GM18519 (cell line): ENCODE results near the gene PLD2.
"Not testable (repeated sequence)": the region's sequence is repeated elsewhere in the genome, so short reads cannot be mapped to it uniquely, and the experiment has no call there.

Experiments used
- ATAC-seq: cut with Tn5 transposase; IDR thresholded peaks from one replicate; pipeline ENCODE4 v1.9.1; 2021; ENCODE audit warnings: mild to moderate bottlenecking, moderate library complexity; ENCODE audit not compliant: unreplicated experiment, low FRiP score

The PLD2 gene

GRCh38 chr17:4789951-4790704, 16.8 kb upstream of the PLD2 start:
- no peak for ATAC-seq

GRCh38 chr17:4790705-4791088, 16.3 kb upstream of the PLD2 start:
- ATAC-seq = no peak

- no peak for ATAC-seq
Observed at GRCh38 chr17:4795168-4795567, 11.8 kb upstream of the PLD2 start.

GRCh38 chr17:4796552-4796920, 10.4 kb upstream of the PLD2 start:
- no peak for ATAC-seq

- no peak for ATAC-seq
Observed at GRCh38 chr17:4800462-4801196, 6.3 kb upstream of the PLD2 start.

- no peak for ATAC-seq
Observed at GRCh38 chr17:4802228-4802627, 4.7 kb upstream of the PLD2 start, which contains the start of gene C17orf114. Gene C17orf114 (minus strand): TSS chr17:4802328.

DNA sequence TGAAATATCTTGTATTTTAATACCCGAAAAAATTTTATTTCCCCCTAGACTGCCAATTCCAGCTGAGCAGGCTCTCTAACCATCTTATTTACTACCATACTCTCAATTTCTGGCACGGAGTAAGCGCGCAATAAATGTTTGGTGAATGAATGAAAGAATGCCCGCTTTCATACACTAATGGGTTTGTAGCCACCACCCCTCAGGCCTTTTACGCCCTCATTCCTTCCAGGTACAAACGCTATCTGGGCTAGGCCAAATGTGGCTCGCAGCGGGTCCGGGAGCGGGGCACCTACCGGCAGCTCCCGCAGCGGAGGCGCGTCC, 536 bp upstream of the PLD2 start:
- ATAC-seq = no peak

GRCh38 chr17:4807605-4808377, 839 bp downstream of the PLD2 start:
- no peak for ATAC-seq

- ATAC-seq = no peak
Observed at GRCh38 chr17:4808378-4808767, 1.4 kb downstream of the PLD2 start.

DNA sequence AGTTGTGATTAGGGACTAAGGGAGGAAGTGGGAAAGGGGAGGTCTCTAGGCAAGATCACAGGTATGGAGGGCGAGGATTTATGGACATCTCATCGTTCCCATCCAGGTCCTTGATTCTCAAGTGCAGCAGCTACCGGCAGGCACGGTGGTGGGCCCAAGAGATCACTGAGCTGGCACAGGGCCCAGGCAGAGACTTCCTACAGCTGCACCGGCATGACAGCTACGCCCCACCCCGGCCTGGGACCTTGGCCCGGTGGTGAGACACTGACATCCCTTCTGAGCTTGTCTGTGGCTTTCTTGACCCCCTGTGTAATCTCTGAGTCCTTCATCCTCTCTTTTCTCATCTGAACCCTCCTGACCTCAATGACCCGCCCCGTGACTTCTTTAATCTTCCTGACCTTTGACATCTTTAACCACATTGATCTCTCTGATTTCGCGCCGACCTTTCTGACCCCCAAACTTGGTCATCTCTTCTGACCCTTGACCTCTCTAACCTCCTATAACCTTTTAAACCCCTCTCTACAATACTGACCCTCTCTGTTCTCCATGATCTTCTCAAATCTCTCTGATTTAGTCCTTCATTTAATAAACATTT, 3.8 kb downstream of the PLD2 start:
- ATAC-seq = no peak

GRCh38 chr17:4811471-4811870, 4.5 kb downstream of the PLD2 start:
- no peak for ATAC-seq

- no peak for ATAC-seq
Observed at GRCh38 chr17:4812690-4813089, 5.7 kb downstream of the PLD2 start.

DNA sequence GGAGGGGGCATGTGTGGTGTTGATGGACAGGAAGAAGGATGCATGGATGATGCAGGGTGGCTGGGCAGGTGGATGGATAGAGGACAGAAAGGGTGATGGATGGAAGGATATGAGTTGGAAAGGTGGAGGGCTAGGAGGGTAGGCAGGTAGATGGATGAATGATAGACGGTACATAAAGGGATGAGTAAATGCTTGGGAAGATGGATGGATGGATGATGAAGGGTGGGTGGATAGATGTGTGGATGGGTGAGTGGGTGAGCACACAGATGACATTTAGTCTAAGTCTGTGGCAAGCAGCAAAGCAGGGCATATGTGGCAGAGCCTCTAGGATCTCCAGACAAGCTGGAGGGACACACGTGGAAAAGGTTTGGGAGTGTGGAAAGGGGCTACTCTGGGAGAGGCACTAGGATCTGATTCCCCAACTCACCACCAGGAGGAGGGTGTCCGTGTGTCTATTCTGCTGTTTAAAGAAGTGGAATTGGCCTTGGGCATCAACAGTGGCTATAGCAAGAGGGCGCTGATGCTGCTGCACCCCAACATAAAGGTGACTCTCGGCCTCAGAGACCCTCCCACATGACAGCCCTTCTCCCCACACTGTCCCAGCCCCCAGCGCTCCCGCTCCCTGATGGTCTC, 8.2 kb downstream of the PLD2 start:
- ATAC-seq = no peak

- ATAC-seq = no peak
Observed at GRCh38 chr17:4816826-4817225, 9.9 kb downstream of the PLD2 start.

DNA sequence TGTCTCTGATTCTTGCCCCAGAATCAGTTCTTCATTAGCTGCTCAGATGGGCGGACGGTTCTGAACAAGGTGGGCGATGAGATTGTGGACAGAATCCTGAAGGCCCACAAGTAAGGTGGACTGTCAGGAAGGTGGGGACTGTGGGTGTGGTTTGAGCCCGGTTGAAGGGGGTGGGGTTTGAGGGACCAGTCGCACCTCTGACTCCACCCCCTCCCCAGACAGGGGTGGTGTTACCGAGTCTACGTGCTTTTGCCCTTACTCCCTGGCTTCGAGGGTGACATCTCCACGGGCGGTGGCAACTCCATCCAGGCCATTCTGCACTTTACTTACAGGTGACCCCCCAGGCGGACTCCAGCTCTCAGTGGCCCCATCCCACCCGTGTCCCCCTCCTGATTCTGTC, 11.3 kb downstream of the PLD2 start:
- ATAC-seq = no peak

- ATAC-seq = no peak
Observed at GRCh38 chr17:4822835-4823234, 15.9 kb downstream of the PLD2 start.

- ATAC-seq = no peak
Observed at GRCh38 chr17:4823373-4824089, 16.6 kb downstream of the PLD2 start.

GRCh38 chr17:4827399-4827798, 20.4 kb downstream of the PLD2 start:
- ATAC-seq = no peak

DNA sequence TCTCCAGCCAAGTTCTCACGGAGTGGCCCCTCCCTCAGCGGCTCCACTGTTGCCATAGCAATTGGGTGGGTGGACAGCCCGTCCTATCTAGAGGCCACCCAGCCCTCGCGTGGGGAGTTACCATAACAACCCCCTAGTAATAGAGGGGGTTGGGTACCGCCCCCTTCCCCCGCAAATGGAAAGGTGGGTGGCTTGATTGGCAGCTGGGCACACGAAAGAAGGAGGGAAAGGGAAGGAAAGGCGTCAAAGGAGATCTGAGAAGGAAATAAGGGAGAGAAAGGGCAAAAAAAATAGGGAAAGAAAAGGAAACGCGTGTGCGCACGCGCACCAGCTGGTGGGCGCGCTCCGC, 25.9 kb downstream of the PLD2 start:
- not testable (repeated sequence) for ATAC-seq
